ENCODE measurements around the gene PKNOX1. TPM values are rescaled to one million over a fixed set of nuclear protein-coding genes. Genes with fewer than 3 reads are reported as not detected.
A peak's percentile ranks its signal among the peaks of the same experiment; 100 is the strongest.

PKNOX1 gene
- total and polyA plus RNA-seq, 2 of the 13 experiments (the other 11 are each of a cell fraction or from before 2014, with no cell fraction given): 7.9 to 16.2 TPM

DNA sequence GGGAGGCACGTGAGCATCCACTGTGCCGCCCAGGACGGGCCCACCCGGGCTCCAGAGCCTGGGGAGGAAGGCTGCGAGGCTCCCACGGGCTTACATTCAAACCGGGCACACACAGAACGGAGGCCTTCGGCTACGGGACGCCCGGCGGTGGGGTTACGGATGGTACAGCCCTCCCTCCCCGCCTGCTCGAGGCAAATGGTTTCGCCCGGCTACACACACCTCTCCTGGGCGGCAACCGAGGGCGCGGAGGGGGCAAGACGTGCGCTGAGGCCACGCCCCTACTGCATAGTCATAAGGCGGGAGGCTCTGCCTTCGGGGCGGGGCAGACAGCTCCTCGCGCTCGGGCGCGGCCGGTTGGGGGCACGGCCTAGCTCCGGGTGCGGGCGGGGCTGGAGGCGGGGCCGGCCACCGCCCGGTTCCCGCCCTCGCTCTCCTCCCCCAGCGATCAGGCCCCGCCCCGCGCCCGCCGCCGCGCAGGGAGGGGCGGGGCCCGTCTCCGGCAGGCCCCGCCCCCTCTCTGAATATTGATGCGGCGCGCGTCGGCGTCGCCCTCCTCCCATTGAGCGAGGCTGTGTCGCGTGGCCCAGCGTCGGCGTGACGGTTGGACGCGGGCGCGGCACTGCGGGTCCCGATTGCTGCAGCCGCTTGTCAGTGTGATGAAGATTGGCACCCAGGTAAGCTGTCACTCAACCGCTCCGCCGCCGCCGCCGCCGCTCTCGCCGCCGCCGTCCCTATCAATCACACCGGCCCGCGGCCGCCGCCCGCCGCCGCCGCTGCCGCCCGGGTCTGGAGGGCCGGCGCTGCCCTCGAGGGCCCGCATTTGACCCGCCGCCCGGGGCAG lies at the start of gene PKNOX1 (continued):
- TF ChIP-seq, protein P1, sequence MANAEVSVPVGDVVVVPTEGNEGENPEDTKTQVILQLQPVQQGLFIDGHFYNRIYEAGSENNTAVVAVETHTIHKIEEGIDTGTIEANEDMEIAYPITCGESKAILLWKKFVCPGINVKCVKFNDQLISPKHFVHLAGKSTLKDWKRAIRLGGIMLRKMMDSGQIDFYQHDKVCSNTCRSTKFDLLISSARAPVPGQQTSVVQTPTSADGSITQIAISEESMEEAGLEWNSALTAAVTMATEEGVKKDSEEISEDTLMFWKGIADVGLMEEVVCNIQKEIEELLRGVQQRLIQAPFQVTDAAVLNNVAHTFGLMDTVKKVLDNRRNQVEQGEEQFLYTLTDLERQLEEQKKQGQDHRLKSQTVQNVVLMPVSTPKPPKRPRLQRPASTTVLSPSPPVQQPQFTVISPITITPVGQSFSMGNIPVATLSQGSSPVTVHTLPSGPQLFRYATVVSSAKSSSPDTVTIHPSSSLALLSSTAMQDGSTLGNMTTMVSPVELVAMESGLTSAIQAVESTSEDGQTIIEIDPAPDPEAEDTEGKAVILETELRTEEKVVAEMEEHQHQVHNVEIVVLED (CRISPR knock-in tag; IDR thresholded peaks at IDR 0.05; ENCODE audit: borderline replicate concordance): peak; percentile 77
- TF ChIP-seq FOXP1 (IDR thresholded peaks at IDR 0.05) (no peak), FOXP1 (CRISPR knock-in tag; IDR thresholded peaks at IDR 0.05) (no peak), PRDM10 (CRISPR knock-in tag; IDR thresholded peaks at IDR 0.05; ENCODE audit: low read depth) (peak; percentile 100), ZIK1 (CRISPR knock-in tag; IDR thresholded peaks at IDR 0.05; ENCODE audit: borderline replicate concordance, low read depth) (no peak), HDAC2 (CRISPR knock-in tag; IDR thresholded peaks at IDR 0.05) (peak; percentile 41; the same call in 1 of the 2 replicates), ZNF501 (CRISPR knock-in tag; IDR thresholded peaks at IDR 0.05) (peak; percentile 93), ZFP82 (CRISPR knock-in tag; IDR thresholded peaks at IDR 0.05; ENCODE audit: borderline replicate concordance) (0 out of 2 replicates have a peak, but pooled peaks have one; percentile 36), MEIS1 (CRISPR knock-in tag; IDR thresholded peaks at IDR 0.05; ENCODE audit: borderline replicate concordance) (peak; percentile 96; the same call in 1 of the 2 replicates), ZNF572 (CRISPR knock-in tag; IDR thresholded peaks at IDR 0.05) (0 out of 2 replicates have a peak, but pooled peaks have one; percentile 67), TFDP2 (CRISPR knock-in tag; IDR thresholded peaks at IDR 0.05) (peak; percentile 44), HHEX (CRISPR knock-in tag; IDR thresholded peaks at IDR 0.05) (no peak), HES4 (CRISPR knock-in tag; IDR thresholded peaks at IDR 0.05; ENCODE audit: borderline replicate concordance) (peak; percentile 72; the same call in 1 of the 2 replicates), ZNF674 (CRISPR knock-in tag; IDR thresholded peaks at IDR 0.05; ENCODE audit: low read depth) (0 out of 2 replicates have a peak, but pooled peaks have one; percentile 10), FOXO1 (CRISPR knock-in tag; IDR thresholded peaks at IDR 0.05) (0 out of 2 replicates have a peak, but pooled peaks have one; percentile 30), GATAD1 (CRISPR knock-in tag; IDR thresholded peaks at IDR 0.05) (0 out of 2 replicates have a peak, but pooled peaks have one; percentile 10), FOXP4 (CRISPR knock-in tag; IDR thresholded peaks at IDR 0.05) (peak; percentile 4; the same call in 1 of the 2 replicates), MED1 (CRISPR knock-in tag; IDR thresholded peaks at IDR 0.05) (peak; percentile 45; the same call in 1 of the 2 replicates), SP1 (IDR thresholded peaks at IDR 0.05) (no peak), SP1 (CRISPR knock-in tag; IDR thresholded peaks at IDR 0.05) (peak; percentile 72)
